ENCODE measurements around the gene OR5AS1. TPM values are rescaled to one million over a fixed set of nuclear protein-coding genes. Genes with fewer than 3 reads are reported as not detected.
"Not testable (repeated sequence)": the region's sequence is repeated elsewhere in the genome, so short reads cannot be mapped to it uniquely, and the experiment has no call there.

OR5AS1 gene
- polyA plus RNA-seq, 1 experiment = not detected

GRCh38 chr11:56048480-56048879, 21.0 kb downstream of the OR5AS1 start:
- H3K9me3 ChIP-seq (ENCODE audit: control insufficient read depth, insufficient read depth, low read length) = peaks cover 7% of the 10 kb centered on the region; the same call in 1 of the 2 replicates
- DNase-seq (ENCODE audit: low read depth, low spot score) = no peak
- no peaks in the 10 kb centered on the region for H3K27me3 ChIP-seq (ENCODE audit: control insufficient read depth, insufficient read depth, low read length)
- no peak for TF ChIP-seq CTCF (IDR thresholded peaks at IDR 0.05; ENCODE audit: low read depth, low read length)
- ChIA-PET POLR2A (no interaction called here), CTCF (no interaction called here)
- no peak overlapping the region for H3K4me3 ChIP-seq (ENCODE audit: low read depth, low read length)
- H3K27ac ChIP-seq (ENCODE audit: low read depth, low read length) = no peak overlapping the region

- peaks cover 4% of the 10 kb centered on the region; the same call in 1 of the 2 replicates for H3K9me3 ChIP-seq (ENCODE audit: control insufficient read depth, insufficient read depth, low read length)
- no peaks in the 10 kb centered on the region for H3K27me3 ChIP-seq (ENCODE audit: control insufficient read depth, insufficient read depth, low read length)
- no peak overlapping the region for H3K4me3 ChIP-seq (ENCODE audit: low read depth, low read length)
- POLR2A ChIA-PET = no interaction called here
- CTCF ChIA-PET = no interaction called here
- H3K27ac ChIP-seq (ENCODE audit: low read depth, low read length) = no peak overlapping the region
- no peak for DNase-seq (ENCODE audit: low read depth, low spot score)
- TF ChIP-seq CTCF (IDR thresholded peaks at IDR 0.05; ENCODE audit: low read depth, low read length) = no peak
These were observed 22.0 kb downstream of the OR5AS1 start for GRCh38 chr11:56049487-56049886.

- H3K4me3 ChIP-seq (ENCODE audit: low read depth, low read length); H3K27me3 ChIP-seq (ENCODE audit: control insufficient read depth, insufficient read depth, low read length); H3K9me3 ChIP-seq (ENCODE audit: control insufficient read depth, insufficient read depth, low read length); POLR2A ChIA-PET; H3K27ac ChIP-seq (ENCODE audit: low read depth, low read length); DNase-seq (ENCODE audit: low read depth, low spot score); CTCF ChIA-PET: not testable (repeated sequence)
These were observed 28.9 kb downstream of the OR5AS1 start for GRCh38 chr11:56056366-56056765.

GRCh38 chr11:56057661-56058237, 30.3 kb downstream of the OR5AS1 start:
- CTCF ChIA-PET, POLR2A ChIA-PET: not testable (repeated sequence)

GRCh38 chr11:56058260-56058780, 30.9 kb downstream of the OR5AS1 start:
- H3K27ac ChIP-seq (ENCODE audit: low read depth, low read length); POLR2A ChIA-PET; H3K4me3 ChIP-seq (ENCODE audit: low read depth, low read length); CTCF ChIA-PET; H3K27me3 ChIP-seq (ENCODE audit: control insufficient read depth, insufficient read depth, low read length); DNase-seq (ENCODE audit: low read depth, low spot score); H3K9me3 ChIP-seq (ENCODE audit: control insufficient read depth, insufficient read depth, low read length): not testable (repeated sequence)

More at GRCh38 chr11:56057661-56058237, 30.3 kb downstream of the OR5AS1 start:
- not testable (repeated sequence) for DNase-seq (ENCODE audit: low read depth, low spot score); H3K27ac ChIP-seq (ENCODE audit: low read depth, low read length); H3K4me3 ChIP-seq (ENCODE audit: low read depth, low read length); H3K9me3 ChIP-seq (ENCODE audit: control insufficient read depth, insufficient read depth, low read length); H3K27me3 ChIP-seq (ENCODE audit: control insufficient read depth, insufficient read depth, low read length)

GRCh38 chr11:56066980-56067379, 39.5 kb downstream of the OR5AS1 start:
- CTCF ChIA-PET = no interaction called here
- H3K27ac ChIP-seq (ENCODE audit: low read depth, low read length) = no peak overlapping the region

More at GRCh38 chr11:56066980-56067379, 39.5 kb downstream of the OR5AS1 start:
- POLR2A ChIA-PET = no interaction called here
- TF ChIP-seq CTCF (IDR thresholded peaks at IDR 0.05; ENCODE audit: low read depth, low read length) = no peak
- Histone ChIP-seq H3K27me3 (ENCODE audit: control insufficient read depth, insufficient read depth, low read length) (no peaks in the 10 kb centered on the region), H3K9me3 (ENCODE audit: control insufficient read depth, insufficient read depth, low read length) (peaks cover 2% of the 10 kb centered on the region; the same call in 1 of the 2 replicates), H3K4me3 (ENCODE audit: low read depth, low read length) (no peak overlapping the region)
- no peak for DNase-seq (ENCODE audit: low read depth, low spot score)

Other genes with a start within 250 kb of the OR5AS1 start
- not detected in 2 replicates for gene OR5D14, start 232.1 kb upstream of the OR5AS1 start, polyA plus RNA-seq (2011; rRNA removed)
- gene OR5L1, start 216.3 kb upstream of the OR5AS1 start, polyA plus RNA-seq (2011; rRNA removed) = not detected in 2 replicates
- gene OR5D18, start 208.0 kb upstream of the OR5AS1 start, polyA plus RNA-seq (2011; rRNA removed) = not detected in 2 replicates
- gene OR5L2, start 200.4 kb upstream of the OR5AS1 start, polyA plus RNA-seq (2011; rRNA removed) = not detected in 2 replicates
- gene OR5D16, start 188.9 kb upstream of the OR5AS1 start, polyA plus RNA-seq (2011; rRNA removed) = not detected in 2 replicates
- not detected in 2 replicates for gene TRIM51, start 144.4 kb upstream of the OR5AS1 start, polyA plus RNA-seq (2011; rRNA removed)
- gene OR5W2, start 113.1 kb upstream of the OR5AS1 start, polyA plus RNA-seq (2011; rRNA removed) = not detected in 2 replicates
- gene OR5I1, start 91.3 kb upstream of the OR5AS1 start, polyA plus RNA-seq (2011; rRNA removed) = not detected in 2 replicates
- gene OR10AG1, start 57.7 kb upstream of the OR5AS1 start, polyA plus RNA-seq (2011; rRNA removed) = not detected in 2 replicates
- not detected in 2 replicates for gene OR5F1, start 33.0 kb upstream of the OR5AS1 start, polyA plus RNA-seq (2011; rRNA removed)
- gene OR8I2, start 65.7 kb downstream of the OR5AS1 start, polyA plus RNA-seq (2011; rRNA removed) = not detected in 2 replicates
- gene OR8H2, start 76.0 kb downstream of the OR5AS1 start, polyA plus RNA-seq (2011; rRNA removed) = not detected in 2 replicates
- gene OR8H3, start 94.7 kb downstream of the OR5AS1 start, polyA plus RNA-seq (2011; rRNA removed) = not detected in 2 replicates
- gene OR8J3, start 112.5 kb downstream of the OR5AS1 start, polyA plus RNA-seq (2011; rRNA removed) = not detected in 2 replicates
- gene OR8K5, start 132.7 kb downstream of the OR5AS1 start, polyA plus RNA-seq (2011; rRNA removed) = not detected in 2 replicates
- not detected in 2 replicates for gene OR5J2, start 149.0 kb downstream of the OR5AS1 start, polyA plus RNA-seq (2011; rRNA removed)
- not detected in 2 replicates for gene OR5T2, start 206.6 kb downstream of the OR5AS1 start, polyA plus RNA-seq (2011; rRNA removed)
- not detected in 2 replicates for gene OR5T3, start 224.6 kb downstream of the OR5AS1 start, polyA plus RNA-seq (2011; rRNA removed)
- gene OR5T1, start 246.5 kb downstream of the OR5AS1 start, polyA plus RNA-seq (2011; rRNA removed) = not detected in 2 replicates

All from AG04450 (cell line).